Panc1 (cell line): ENCODE measurements around the gene DLG2. TPM values are rescaled to one million over a fixed set of nuclear protein-coding genes. Genes with fewer than 3 reads are reported as not detected.

ENCODE experiments used
- ATAC-seq: fragments of 200-7000 bp; cut with Tn5 transposase; 2 replicates; pipeline ENCODE4 v1.9.1; 2020; ENCODE audit warnings: mild to moderate bottlenecking, moderate library complexity
- BruUV-seq: library from RNA; stranded (reverse); fragments of 400-500 nt; replicated peaks from 2 replicates; lab custom pipeline; 2021; lab: Mats Ljungman, UMichigan
- CTCF ChIA-PET: fragments of 300-600 bp; sonication (Branson Sonifier 250); formaldehyde crosslinking; loops from one replicate; lab custom pipeline; 2022; ENCODE audit warnings: antibody characterized with exemption; lab: Charles Lee
- POLR2A ChIA-PET: fragments of 300-600 bp; sonication (Branson Sonifier 250); formaldehyde crosslinking; loops from one replicate; lab custom pipeline; 2022; ENCODE audit warnings: antibody characterized with exemption; lab: Charles Lee
- DNase-seq: peaks from one replicate; pipeline ENCODE4 v3.0.0-alpha.2; 2010; ENCODE audit warnings: low read depth, low spot score
- H3K27ac ChIP-seq: 2 replicates; pipeline ENCODE4 v1.5.1; 2011; ENCODE audit warnings: mild to moderate bottlenecking, low read length, inconsistent platforms
- H3K27me3 ChIP-seq: fragments of 200-500 bp; sonication (Bioruptor generic); 2 replicates; pipeline ENCODE4 v1.6.0; 2014; ENCODE audit warnings: low read length, inconsistent platforms; ENCODE audit not compliant: control insufficient read depth, insufficient read depth
- H3K36me3 ChIP-seq: fragments of 200-500 bp; sonication (Bioruptor generic); 2 replicates; pipeline ENCODE4 v1.5.1; 2014; ENCODE audit warnings: inconsistent platforms, mild to moderate bottlenecking, low read length, moderate library complexity; ENCODE audit not compliant: control insufficient read depth, insufficient read depth
- H3K4me1 ChIP-seq: 2 replicates; pipeline ENCODE4 v1.5.1; 2011; ENCODE audit warnings: inconsistent platforms, mild to moderate bottlenecking, low read length, moderate library complexity; ENCODE audit not compliant: control insufficient read depth, insufficient read depth
- H3K4me3 ChIP-seq, 2 experiments: 2 replicates each; pipeline ENCODE4 v1.5.1; 2011 to 2012; ENCODE audit warnings: low read depth in 2 of 2, low read length in 2 of 2, mild to moderate bottlenecking in 2 of 2, inconsistent platforms in 1 of 2, moderate library complexity in 1 of 2
- H3K9me3 ChIP-seq: fragments of 200-500 bp; sonication (Bioruptor generic); 2 replicates; pipeline ENCODE4 v1.5.1; 2014; ENCODE audit warnings: low read depth, mild to moderate bottlenecking, inconsistent platforms, low read length, moderate library complexity; ENCODE audit not compliant: control insufficient read depth, insufficient read depth
- CTCF ChIP-seq: fragments of 450-650 bp; IDR thresholded peaks from 2 replicates; pipeline ENCODE4 v1.5.1; 2017; ENCODE audit warnings: mild to moderate bottlenecking
- POLR2AphosphoS5 ChIP-seq: IDR thresholded peaks from 2 replicates; pipeline ENCODE4 v1.6.1; 2012; ENCODE audit warnings: mild to moderate bottlenecking, low read depth, low read length, moderate library complexity
- REST ChIP-seq, 2 experiments: IDR thresholded peaks; 2 replicates each; pipeline ENCODE4 v1.6.1; 2011 to 2012; ENCODE audit warnings: low read depth in 2 of 2, control low read depth in 1 of 2, low read length in 1 of 2, mild to moderate bottlenecking in 1 of 2, moderate library complexity in 1 of 2; ENCODE audit not compliant: insufficient read depth in 1 of 2
- SIN3A ChIP-seq: IDR thresholded peaks from 2 replicates; pipeline ENCODE4 v1.6.1; 2012; ENCODE audit warnings: low read depth, mild to moderate bottlenecking, low read length, moderate library complexity, borderline replicate concordance; ENCODE audit not compliant: insufficient read depth
- TCF7L2 ChIP-seq: IDR thresholded peaks from 2 replicates; pipeline ENCODE4 v1.6.1; 2011; ENCODE audit warnings: mild to moderate bottlenecking, low read depth, low read length, inconsistent platforms
- in situ Hi-C: cut with HindIII; loops from 2 replicates; pipeline ENCODE4 v1.10.0; 2016; ENCODE audit warnings: low sequenced_read_pairs, low pct_unique_long_range_greater_than_20kb
- intact Hi-C: fragments of 100-400 bp; cut with micrococcal nuclease; formaldehyde crosslinking; loops from one replicate; pipeline ENCODE4 v1.10.0; 2022; ENCODE audit not compliant: unreplicated experiment
- total RNA-seq: library from RNA; stranded (reverse); gene quantifications from one replicate; pipeline ENCODE4 v1.2.1, GENCODE V29; 2021; ENCODE audit not compliant: unreplicated experiment

The DLG2 gene
- total RNA-seq, 1 experiment from 2014 or later = 4.2 TPM

GRCh38 chr11:84497981-84498411 is 1129.1 kb downstream of the DLG2 start:
- intact Hi-C loops (no loop called here), in situ Hi-C loops (no loop called here)
- no peak overlapping the region for H3K27ac ChIP-seq
- ChIA-PET POLR2A (no interaction called here), CTCF (no interaction called here)
- TF ChIP-seq TCF7L2 (no peak), CTCF (no peak), POLR2AphosphoS5 (no peak), REST (IDR thresholded peaks at IDR 0.05; ENCODE audit: insufficient read depth in 1 of 2, low read depth in 2 of 2, low read length in 1 of 2) (no peak), SIN3A (no peak)
- no peak for ATAC-seq
- no TSS peak for BruUV-seq
- H3K27me3 ChIP-seq = no peaks in the 10 kb centered on the region
- H3K4me1 ChIP-seq = no peaks in the 10 kb centered on the region
- H3K9me3 ChIP-seq = no peaks in the 10 kb centered on the region
- no peaks in the 10 kb centered on the region for H3K36me3 ChIP-seq
- no peak for DNase-seq
- no peak overlapping the region for H3K4me3 ChIP-seq

GRCh38 chr11:84497181-84497580 is 1130.0 kb downstream of the DLG2 start:
- no peak overlapping the region for H3K4me3 ChIP-seq
- intact Hi-C loops (no loop called here), in situ Hi-C loops (no loop called here)
- no peaks in the 10 kb centered on the region for H3K4me1 ChIP-seq
- DNase-seq (no peak), ATAC-seq (no peak)
- no TSS peak for BruUV-seq
- POLR2A ChIA-PET = no interaction called here
- H3K9me3 ChIP-seq = no peaks in the 10 kb centered on the region
- H3K27ac ChIP-seq = no peak overlapping the region
- H3K36me3 ChIP-seq = no peaks in the 10 kb centered on the region
- TF ChIP-seq SIN3A = no peak
- no peak for TF ChIP-seq TCF7L2
- TF ChIP-seq REST (IDR thresholded peaks at IDR 0.05; ENCODE audit: insufficient read depth in 1 of 2, low read depth in 2 of 2, low read length in 1 of 2) = no peak
- no peak for TF ChIP-seq POLR2AphosphoS5
- no peak for TF ChIP-seq CTCF
- CTCF ChIA-PET = no interaction called here
- no peaks in the 10 kb centered on the region for H3K27me3 ChIP-seq
